ENCODE measurements around the gene CFAP298.

The CFAP298 gene

DNA sequence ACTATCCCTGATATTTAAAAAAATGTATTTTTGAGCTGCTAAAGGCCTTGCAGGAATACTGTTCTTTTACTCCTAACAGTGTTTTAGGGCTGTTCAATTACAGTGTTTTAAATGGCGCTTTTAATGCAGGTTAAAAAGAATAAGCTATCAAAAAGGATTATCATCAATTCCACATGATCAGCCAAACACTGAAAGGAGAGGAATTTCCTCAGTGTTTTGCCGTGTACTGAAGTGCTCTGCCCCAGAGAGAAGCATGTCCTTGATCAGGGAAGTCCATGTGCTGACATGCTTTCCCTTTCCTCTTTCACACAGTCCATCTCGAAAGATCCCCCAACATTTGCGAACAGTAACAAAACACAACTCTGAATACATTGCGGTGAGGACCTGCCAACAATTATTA, 3.3 kb downstream of the CFAP298 start:
- no peak for DNase-seq (ENCODE audit: low spot score)
- no peak for TF ChIP-seq CTCF (IDR thresholded peaks at IDR 0.05; ENCODE audit: borderline replicate concordance, control extremely low read depth, extremely low read depth, insufficient read depth, missing control alignments)
- in situ Hi-C loops (cut with MboI; ENCODE audit: low sequenced_read_pairs, unreplicated experiment) = loop anchor here (10.0 kb wide), 1 partner anchor 204 kb away; no protein-coding TSS in a partner anchor

GRCh38 chr21:32605469-32605868, 6.7 kb downstream of the CFAP298 start:
- in situ Hi-C loops (cut with MboI; ENCODE audit: low sequenced_read_pairs, unreplicated experiment) = loop anchor here (10.0 kb wide), 1 partner anchor 201 kb away; no protein-coding TSS in a partner anchor
- DNase-seq (ENCODE audit: low spot score) = no peak
- TF ChIP-seq CTCF (IDR thresholded peaks at IDR 0.05; ENCODE audit: borderline replicate concordance, control extremely low read depth, extremely low read depth, insufficient read depth, missing control alignments) = no peak

DNA sequence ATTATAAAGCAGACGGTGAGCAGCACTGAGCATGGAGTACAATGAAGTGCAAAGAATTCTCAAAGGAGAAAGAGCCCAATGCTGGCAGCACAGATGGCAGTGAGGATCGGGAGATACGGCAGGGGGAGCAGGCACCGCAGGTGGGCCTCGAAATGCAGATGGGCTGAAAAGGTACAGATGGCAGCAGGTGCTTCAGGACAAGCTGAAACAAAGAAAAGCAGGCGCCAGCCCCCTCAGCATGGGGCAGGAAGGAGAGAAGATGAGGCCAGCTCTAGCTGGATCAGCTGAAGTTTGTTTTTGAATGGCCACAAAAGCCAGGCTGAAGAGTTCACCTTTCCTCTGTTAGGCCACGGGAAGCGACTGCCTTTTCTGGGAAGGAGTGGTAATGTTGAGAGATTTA, 7.7 kb downstream of the CFAP298 start:
- no peak for TF ChIP-seq CTCF (IDR thresholded peaks at IDR 0.05; ENCODE audit: borderline replicate concordance, control extremely low read depth, extremely low read depth, insufficient read depth, missing control alignments)
- in situ Hi-C loops (cut with MboI; ENCODE audit: low sequenced_read_pairs, unreplicated experiment) = loop anchor here (10.0 kb wide), 1 partner anchor 200 kb away; no protein-coding TSS in a partner anchor
- no peak for DNase-seq (ENCODE audit: low spot score)

GRCh38 chr21:32603131-32603530, 9.0 kb downstream of the CFAP298 start:
- no peak for TF ChIP-seq CTCF (IDR thresholded peaks at IDR 0.05; ENCODE audit: borderline replicate concordance, control extremely low read depth, extremely low read depth, insufficient read depth, missing control alignments)
- no peak for DNase-seq (ENCODE audit: low spot score)
- in situ Hi-C loops (cut with MboI; ENCODE audit: low sequenced_read_pairs, unreplicated experiment) = loop anchor here (10.0 kb wide), 1 partner anchor 198 kb away; no protein-coding TSS in a partner anchor

- TF ChIP-seq CTCF (IDR thresholded peaks at IDR 0.05; ENCODE audit: borderline replicate concordance, control extremely low read depth, extremely low read depth, insufficient read depth, missing control alignments) = no peak
- DNase-seq (ENCODE audit: low spot score) = no peak
- in situ Hi-C loops (cut with MboI; ENCODE audit: low sequenced_read_pairs, unreplicated experiment) = loop anchor here (10.0 kb wide), 1 partner anchor 197 kb away; no protein-coding TSS in a partner anchor
Observed at GRCh38 chr21:32602099-32602498, 10.1 kb downstream of the CFAP298 start.

DNA sequence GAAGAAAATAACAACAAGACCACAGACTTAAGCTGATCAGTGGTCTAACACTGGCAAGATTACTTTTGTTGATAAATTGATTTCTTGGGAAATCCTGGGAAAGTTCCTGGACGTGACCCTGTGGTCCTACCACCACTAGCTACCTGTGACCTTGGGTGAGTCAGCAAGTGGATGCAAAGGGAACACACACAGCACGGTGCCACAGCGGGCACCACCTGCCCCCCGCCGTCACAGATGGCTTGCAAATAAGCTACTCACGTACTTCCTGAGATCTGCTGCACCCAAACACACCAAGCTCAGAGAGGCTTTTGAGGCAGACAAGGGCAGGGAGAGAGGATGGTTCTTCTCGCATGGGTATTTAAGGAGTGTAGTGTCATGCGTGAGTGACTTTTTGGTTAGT, 12.7 kb downstream of the CFAP298 start:
- no peak for TF ChIP-seq CTCF (IDR thresholded peaks at IDR 0.05; ENCODE audit: borderline replicate concordance, control extremely low read depth, extremely low read depth, insufficient read depth, missing control alignments)
- in situ Hi-C loops (cut with MboI; ENCODE audit: low sequenced_read_pairs, unreplicated experiment) = no loop called here

More for the DNA sequence above, 12.7 kb downstream of the CFAP298 start:
- no peak for DNase-seq (ENCODE audit: low spot score)

Measured in GM13976 (cell line).